HG02870 (cell line): ENCODE measurements around the gene PRDM11.

Experiments used
- ATAC-seq: cut with Tn5 transposase; IDR thresholded peaks from one replicate; pipeline ENCODE4 v1.9.1; 2021; ENCODE audit warnings: mild to moderate bottlenecking, moderate library complexity; ENCODE audit not compliant: unreplicated experiment

The PRDM11 gene

GRCh38 chr11:45258982-45259530 lies 112.6 kb downstream of the PRDM11 start:
- ATAC-seq = no peak

DNA sequence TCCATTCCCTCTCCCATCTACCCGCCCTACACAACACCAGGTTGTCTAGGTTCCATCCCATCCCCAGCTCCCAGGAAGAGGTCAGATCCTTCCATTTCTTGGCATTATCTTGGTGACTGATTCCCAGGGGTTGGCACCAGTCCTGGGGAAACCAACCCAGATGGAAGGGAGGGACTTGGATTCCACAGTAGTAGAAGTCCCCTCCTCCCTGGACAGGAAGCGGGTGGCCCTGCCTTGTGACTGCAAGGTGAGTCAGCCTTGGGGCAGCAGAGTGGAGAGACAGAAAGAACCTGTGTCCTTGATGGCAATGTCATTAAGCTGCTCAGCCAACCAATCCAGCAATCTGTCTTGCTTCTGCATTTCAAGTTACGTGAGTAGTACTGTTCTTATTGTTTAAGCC lies 113.2 kb downstream of the PRDM11 start:
- no peak for ATAC-seq

DNA sequence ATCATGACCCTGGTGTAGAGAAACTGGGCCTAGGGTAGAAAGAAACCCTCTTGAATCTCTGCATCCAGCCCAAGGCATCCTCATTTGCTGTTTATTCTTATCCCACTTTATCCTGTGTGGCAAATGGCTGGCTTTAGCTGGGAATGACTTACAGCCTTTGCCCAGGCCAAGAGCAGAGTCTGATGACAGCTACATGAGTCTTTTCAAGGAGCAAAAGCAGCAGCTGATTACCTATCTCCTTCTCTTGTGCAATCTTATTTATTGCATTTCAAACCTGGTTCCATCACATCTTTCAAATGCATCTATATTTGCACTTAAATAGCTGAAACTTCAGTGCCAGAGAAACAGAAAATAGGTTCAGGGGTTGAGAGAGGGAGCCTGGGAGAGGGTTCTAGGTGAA lies 113.6 kb downstream of the PRDM11 start:
- ATAC-seq = no peak

DNA sequence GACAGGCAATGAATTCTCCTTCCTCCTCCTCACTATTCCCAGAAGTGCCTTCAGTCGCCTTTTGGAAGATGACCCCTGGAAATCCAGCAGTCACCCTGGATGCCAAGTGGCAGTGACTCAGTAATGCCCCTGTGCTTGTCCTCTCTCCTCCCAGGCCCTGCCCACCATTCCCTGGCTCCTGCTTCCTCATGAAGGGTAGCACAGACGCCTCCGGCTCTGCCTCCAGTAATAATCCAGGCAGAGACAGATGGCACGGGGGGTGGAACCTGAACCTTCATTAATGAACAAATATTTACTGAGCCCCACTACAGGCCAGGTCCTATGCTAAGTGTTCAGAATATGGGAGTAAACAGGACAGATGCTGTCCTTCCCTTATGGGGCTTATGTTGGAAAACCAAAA lies 116.5 kb downstream of the PRDM11 start:
- no peak for ATAC-seq

- no peak for ATAC-seq
These were observed 117.3 kb downstream of the PRDM11 start for GRCh38 chr11:45263773-45264172.

DNA sequence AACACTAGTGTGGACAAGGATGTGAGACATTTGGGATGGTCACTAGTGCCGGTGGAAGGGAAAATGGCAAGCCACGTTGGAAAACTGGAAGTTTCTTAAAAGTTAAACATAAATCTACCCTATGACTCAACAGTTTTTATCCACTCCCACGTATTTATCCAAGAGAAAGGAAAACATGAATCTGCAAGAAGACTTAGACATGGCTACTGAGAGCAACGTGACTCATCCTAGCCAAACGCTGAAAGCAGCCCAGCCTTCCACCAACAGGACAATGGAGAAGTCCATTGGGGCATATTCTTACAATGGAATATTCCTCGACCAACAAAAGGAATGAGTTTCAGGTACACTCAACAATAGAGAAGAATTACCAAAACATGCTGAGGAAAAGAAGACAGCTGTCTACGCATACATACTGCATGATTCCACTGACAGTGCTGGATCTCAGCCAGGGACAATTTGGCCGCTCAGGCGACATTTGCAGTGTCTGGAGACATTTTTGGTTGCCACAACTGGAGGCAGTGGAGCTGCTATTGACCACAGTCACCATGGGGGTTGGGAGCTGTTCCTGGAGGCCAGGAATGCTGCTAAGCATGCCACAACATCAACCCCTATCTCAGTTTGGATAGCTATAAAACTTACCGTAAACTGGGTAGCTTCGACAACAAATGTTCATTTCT lies 118.5 kb downstream of the PRDM11 start:
- no peak for ATAC-seq

DNA sequence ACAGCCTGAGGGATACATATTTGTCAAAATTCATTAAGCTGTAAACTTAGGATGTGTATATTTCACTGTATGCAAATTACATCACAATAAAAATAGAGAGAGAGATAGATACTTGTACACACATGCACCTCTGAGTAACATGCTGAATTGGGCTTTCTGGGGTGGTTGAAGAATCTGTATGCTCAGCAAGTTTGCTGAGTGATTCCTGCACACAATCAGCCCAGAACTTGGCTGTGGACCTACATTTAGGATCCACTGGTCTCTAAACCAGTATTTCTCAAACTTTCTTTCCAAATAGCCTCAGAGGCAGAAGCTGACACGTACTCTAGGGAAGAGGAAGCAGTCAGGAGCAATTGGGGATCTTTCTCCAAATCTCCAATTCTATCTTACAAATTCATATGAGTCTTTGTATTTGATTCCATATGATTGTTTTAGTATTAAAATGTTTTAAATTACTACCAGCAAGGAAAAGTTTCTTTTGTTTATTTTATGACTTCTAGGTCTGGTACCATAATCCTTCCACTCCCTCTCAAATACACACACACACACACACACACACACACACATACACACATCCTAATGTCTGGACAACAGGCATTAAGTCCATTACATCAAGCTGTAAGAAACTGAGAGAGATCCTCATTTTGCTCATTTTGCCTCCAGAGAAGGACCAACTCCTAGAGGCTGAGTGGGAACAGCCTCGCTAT lies 119.7 kb downstream of the PRDM11 start:
- no peak for ATAC-seq

- ATAC-seq = no peak
These were observed 120.2 kb downstream of the PRDM11 start for GRCh38 chr11:45266676-45267020.

GRCh38 chr11:45267052-45267451 lies 120.6 kb downstream of the PRDM11 start:
- ATAC-seq = no peak

- ATAC-seq = no peak
These were observed 121.3 kb downstream of the PRDM11 start for GRCh38 chr11:45267652-45268299.

- no peak for ATAC-seq
These were observed 123.2 kb downstream of the PRDM11 start for GRCh38 chr11:45269678-45270077.

- ATAC-seq = no peak
These were observed 124.7 kb downstream of the PRDM11 start for GRCh38 chr11:45270946-45271716.

- no peak for ATAC-seq
These were observed 126.3 kb downstream of the PRDM11 start for GRCh38 chr11:45272701-45273100.

DNA sequence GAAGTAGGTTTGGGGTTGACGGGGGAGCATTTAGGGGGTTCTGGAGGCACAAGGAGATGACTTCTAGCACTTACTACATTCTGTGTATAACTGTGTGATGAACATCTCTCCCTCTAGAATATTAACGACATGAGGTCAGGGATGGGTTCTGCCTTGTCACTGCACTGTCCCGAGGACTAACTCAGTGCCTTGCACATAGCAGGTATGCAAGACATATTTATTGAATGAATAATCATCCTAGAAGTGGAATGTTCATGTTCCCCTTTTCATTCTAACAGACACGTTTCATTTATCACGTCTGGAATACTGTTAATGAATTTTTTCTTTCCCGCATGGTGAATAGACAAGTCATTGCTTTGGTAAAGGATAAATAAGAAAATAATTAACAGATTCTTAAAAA lies 127.1 kb downstream of the PRDM11 start:
- ATAC-seq = no peak

DNA sequence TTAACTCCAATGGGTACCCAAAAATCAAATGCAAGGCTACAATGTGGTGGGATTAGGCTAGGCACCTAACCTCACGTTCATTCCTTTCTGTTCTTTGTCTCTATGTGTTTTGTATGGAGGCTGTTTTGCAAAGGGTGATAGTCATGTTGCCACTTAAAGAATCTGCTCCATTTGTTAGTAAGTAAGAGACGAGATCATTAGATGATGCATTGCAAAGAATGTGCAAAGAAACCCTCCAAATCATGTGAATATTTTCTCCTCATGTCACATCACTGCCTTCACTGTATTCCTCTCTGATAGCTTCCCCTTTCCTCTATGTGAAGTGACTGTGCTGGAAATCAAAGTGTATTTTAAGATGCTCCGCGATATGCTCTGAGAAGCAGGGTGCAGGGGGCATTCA lies 127.8 kb downstream of the PRDM11 start:
- ATAC-seq = no peak

DNA sequence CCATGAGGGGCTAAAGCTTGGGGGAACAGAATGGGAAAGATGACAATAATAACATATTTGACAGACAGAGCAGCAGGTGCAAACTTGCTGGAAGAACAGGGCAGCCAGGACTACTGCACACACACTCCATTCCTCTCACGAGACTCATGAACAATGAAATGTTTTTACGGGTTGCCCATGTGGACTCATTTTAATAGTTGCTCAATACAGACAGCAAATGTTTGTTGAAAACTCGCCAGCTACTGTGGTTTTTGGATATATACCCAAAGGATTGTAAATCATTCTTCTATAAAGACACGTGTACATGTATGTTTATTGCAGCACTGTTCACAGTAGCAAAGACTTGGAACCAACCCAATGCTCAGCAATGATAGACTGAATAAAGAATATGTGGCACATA lies 129.4 kb downstream of the PRDM11 start:
- no peak for ATAC-seq

DNA sequence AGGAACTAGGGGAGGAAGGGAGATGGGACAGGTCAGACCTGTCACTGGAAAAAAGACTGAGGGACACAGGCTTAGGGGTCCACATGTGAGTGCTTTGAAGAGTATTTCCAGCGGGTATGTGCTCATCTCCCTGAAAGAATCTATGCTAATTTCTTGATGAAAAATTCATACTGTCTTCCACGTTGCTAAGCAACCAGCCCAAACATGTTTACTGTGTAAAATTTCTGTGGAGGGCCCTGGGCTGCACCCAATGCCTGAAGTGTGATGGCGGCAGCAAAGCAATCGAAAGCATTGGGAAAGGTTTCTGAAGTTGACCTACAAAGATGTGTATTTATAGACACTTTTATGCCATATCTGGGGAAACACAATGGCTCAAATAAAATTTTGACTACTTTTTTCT lies 132.3 kb downstream of the PRDM11 start:
- no peak for ATAC-seq

DNA sequence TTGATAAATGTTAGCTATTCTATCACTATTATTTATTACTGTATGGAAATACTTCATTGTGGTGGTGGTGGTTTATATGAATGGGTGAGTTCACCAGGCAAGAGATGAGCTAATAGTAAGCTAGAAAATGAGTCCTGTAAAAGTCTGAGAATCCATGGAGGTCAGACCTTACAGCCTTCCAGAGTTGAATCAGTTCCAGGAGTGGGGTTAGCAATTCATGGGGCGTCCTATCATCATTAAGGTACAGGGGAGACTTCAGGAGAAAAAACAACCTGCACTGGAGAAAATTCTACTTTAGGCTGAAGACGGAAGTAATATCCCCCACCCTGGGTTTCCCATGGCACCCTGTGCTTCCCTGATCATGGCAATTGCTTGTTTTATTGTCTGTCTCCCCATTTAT lies 133.2 kb downstream of the PRDM11 start:
- ATAC-seq = no peak

GRCh38 chr11:45280449-45280848 lies 134.0 kb downstream of the PRDM11 start:
- ATAC-seq = no peak

DNA sequence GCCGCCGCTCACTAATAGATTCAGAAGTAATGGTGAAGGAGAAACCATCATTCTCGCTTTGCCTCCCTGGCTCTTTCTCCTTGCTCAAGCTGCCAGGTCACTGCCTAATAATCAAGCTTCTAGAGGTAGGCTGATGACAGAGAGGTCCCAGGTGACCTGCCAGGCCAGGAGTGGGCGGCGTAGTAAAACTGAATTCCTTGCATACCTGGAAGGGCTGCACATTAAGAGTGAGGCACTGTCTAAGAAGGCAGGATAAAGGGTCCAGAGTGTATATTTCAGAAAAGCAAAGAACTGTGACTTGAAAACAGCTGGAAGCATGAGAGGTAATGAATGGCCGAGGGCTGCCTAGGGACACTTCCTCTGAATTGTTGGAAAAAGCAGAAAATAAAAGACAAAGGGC lies 135.6 kb downstream of the PRDM11 start:
- no peak for ATAC-seq
